Karpas-422 (cell line): ENCODE results near the gene TRMU. TPM values are rescaled to one million over a fixed set of nuclear protein-coding genes. Genes with fewer than 3 reads are reported as not detected.

Source experiments
- DNase-seq: peaks from one replicate; pipeline ENCODE4 v3.0.0-alpha.2; 2015
- H2AFZ ChIP-seq: fragments of 200-600 bp; sonication (generic); 2 replicates; pipeline ENCODE4 v1.6.1; 2014; ENCODE audit warnings: antibody characterized with exemption, low read length, mixed read lengths
- H3K27ac ChIP-seq: fragments of 200-600 bp; sonication (generic); 2 replicates; pipeline ENCODE4 v1.5.1; 2014; ENCODE audit warnings: mild to moderate bottlenecking, low read length, moderate library complexity
- H3K27me3 ChIP-seq: fragments of 200-600 bp; sonication (generic); 2 replicates; pipeline ENCODE4 v1.6.1; 2014; ENCODE audit warnings: low read length, mixed read lengths
- H3K36me3 ChIP-seq: fragments of 200-600 bp; sonication (generic); 2 replicates; pipeline ENCODE4 v1.6.1; 2014; ENCODE audit warnings: low read length, mixed read lengths; ENCODE audit not compliant: insufficient read depth
- H3K4me1 ChIP-seq: fragments of 200-600 bp; sonication (generic); 2 replicates; pipeline ENCODE4 v1.6.1; 2014; ENCODE audit warnings: mild to moderate bottlenecking, low read length, mixed read lengths
- H3K4me2 ChIP-seq: fragments of 200-600 bp; sonication (generic); 2 replicates; pipeline ENCODE4 v1.6.1; 2014; ENCODE audit warnings: low read length, low read depth, mild to moderate bottlenecking; ENCODE audit not compliant: poor library complexity, severe bottlenecking
- H3K4me3 ChIP-seq: fragments of 200-600 bp; sonication (generic); 2 replicates; pipeline ENCODE4 v1.5.1; 2014; ENCODE audit warnings: mild to moderate bottlenecking, antibody characterized with exemption, low read length, mixed read lengths
- H3K79me2 ChIP-seq: fragments of 200-600 bp; sonication (generic); 2 replicates; pipeline ENCODE4 v1.6.1; 2014; ENCODE audit warnings: mild to moderate bottlenecking, low read length, mixed read lengths
- H3K9ac ChIP-seq: fragments of 200-600 bp; sonication (generic); 2 replicates; pipeline ENCODE4 v1.6.0; 2014; ENCODE audit warnings: low read length
- H3K9me2 ChIP-seq: fragments of 200-600 bp; sonication (generic), shearing (Covaris generic); replicated peaks from 2 replicates; pipeline ENCODE4 v1.6.0; 2014; ENCODE audit warnings: mild to moderate bottlenecking, low read length, moderate library complexity; ENCODE audit not compliant: insufficient read depth
- H3K9me3 ChIP-seq: fragments of 300-700, 200-600 bp; sonication (generic); 2 replicates; pipeline ENCODE4 v1.6.1; 2014; ENCODE audit warnings: low read length, mixed read lengths
- H4K20me1 ChIP-seq: fragments of 200-600 bp; sonication (generic); 2 replicates; pipeline ENCODE4 v1.6.1; 2014; ENCODE audit warnings: mild to moderate bottlenecking, antibody characterized with exemption, low read length, low read depth; ENCODE audit not compliant: insufficient read depth
- total RNA-seq: library from RNA; depleted of rRNA; stranded (reverse); fragments of >200 nt; shearing (Covaris generic); gene quantifications from 2 replicates; pipeline ENCODE4 v1.2.3, GENCODE V29; 2014; ENCODE audit warnings: low replicate concordance

TRMU gene
- total RNA-seq, 1 experiment from 2014 or later = 48.4 TPM

DNA sequence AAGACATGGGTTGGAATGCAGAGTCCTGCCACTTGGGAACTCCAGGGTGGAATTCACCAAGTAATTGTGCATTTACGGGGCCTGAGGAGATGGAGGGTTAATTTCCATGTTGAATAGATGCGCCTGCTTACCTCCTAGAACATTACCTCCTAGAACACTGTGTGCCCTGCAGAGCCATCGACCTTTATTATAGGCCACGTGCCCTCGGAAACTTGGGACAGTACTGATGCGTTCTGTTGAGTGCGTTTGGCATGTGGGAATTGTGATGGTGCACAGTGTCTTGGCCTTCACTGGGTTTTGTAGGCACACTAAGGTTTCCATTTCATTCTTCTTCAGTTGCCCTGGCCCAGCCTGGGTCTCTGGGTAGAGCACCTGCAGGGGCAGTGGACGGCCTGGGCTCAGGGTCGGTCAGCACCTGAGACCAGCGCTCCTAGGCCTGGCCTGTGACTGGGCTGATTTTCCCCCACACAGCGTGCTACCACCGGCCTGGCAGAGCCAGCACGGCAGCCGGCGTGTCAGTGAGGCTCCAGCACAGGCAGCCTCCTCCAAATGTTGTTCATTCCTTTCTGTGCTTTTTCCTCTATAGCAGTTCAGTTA is 12.7 kb downstream of the TRMU start:
- H3K9ac ChIP-seq = no peak overlapping the region
- no peak overlapping the region for H2AFZ ChIP-seq
- peaks cover 40% of the 10 kb centered on the region for H3K36me3 ChIP-seq
- no peak overlapping the region for H3K27ac ChIP-seq
- H3K9me2 ChIP-seq = no peaks in the 10 kb centered on the region
- no peak for DNase-seq
- H3K9me3 ChIP-seq = no peaks in the 10 kb centered on the region
- no peak overlapping the region for H3K4me3 ChIP-seq
- H3K79me2 ChIP-seq = peaks cover 12% of the 10 kb centered on the region; the same call in 1 of the 2 replicates
- no peak overlapping the region for H3K4me2 ChIP-seq
- no peaks in the 10 kb centered on the region for H3K27me3 ChIP-seq
- H4K20me1 ChIP-seq = peaks cover 14% of the 10 kb centered on the region; the same call in 1 of the 2 replicates
- peaks cover 12% of the 10 kb centered on the region for H3K4me1 ChIP-seq

DNA sequence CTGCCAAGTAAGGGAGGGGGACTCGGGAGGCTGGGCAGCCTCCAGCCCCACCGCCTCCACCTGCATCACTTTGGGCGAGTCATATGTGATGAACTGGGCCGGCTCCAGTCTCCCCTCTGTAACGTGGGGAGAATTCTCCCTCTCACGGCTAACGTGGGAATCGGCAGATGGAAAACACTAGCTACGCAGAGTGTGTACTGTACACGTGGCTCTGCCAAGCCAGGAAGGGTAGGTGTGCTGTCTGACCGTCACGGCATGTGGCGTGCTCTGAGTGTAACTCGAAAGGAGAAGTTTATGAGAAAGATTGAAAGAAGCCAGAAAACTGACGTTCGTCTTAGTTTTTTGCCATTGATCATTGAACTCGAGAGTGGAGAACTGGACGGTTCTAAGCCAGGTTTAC is 13.7 kb downstream of the TRMU start:
- Histone ChIP-seq H3K4me1 (peaks cover 15% of the 10 kb centered on the region), H2AFZ (no peak overlapping the region), H3K4me2 (no peak overlapping the region), H3K9me2 (no peaks in the 10 kb centered on the region), H3K36me3 (peaks cover 38% of the 10 kb centered on the region), H3K4me3 (no peak overlapping the region), H3K9ac (no peak overlapping the region), H3K27ac (no peak overlapping the region), H3K9me3 (no peaks in the 10 kb centered on the region), H3K27me3 (no peaks in the 10 kb centered on the region), H3K79me2 (peaks cover 7% of the 10 kb centered on the region; the same call in 1 of the 2 replicates), H4K20me1 (peaks cover 22% of the 10 kb centered on the region; the same call in 1 of the 2 replicates)
- no peak for DNase-seq

DNA sequence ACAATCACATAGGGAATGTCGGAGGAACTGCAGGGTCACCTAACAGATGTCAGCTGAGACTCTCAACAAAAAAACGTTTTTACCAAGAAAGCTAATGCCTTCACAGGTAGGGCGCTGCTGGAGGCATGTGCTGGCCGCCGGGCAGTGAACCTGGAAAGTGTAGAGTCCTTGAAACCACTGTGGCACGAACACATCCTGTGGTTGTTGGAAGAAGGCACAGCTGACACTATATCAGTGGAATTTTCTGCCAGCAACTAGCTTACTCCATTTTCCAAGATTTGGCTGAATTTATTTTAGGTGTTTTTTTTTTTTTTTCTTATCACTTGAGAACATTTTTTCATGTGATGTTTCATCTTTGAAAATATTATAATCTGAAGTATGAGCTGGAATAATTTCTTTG is 14.2 kb downstream of the TRMU start:
- Histone ChIP-seq H4K20me1 (peaks cover 23% of the 10 kb centered on the region; the same call in 1 of the 2 replicates), H3K27ac (no peak overlapping the region), H2AFZ (no peak overlapping the region), H3K4me2 (no peak overlapping the region), H3K4me3 (no peak overlapping the region), H3K36me3 (peaks cover 38% of the 10 kb centered on the region), H3K9me3 (no peaks in the 10 kb centered on the region), H3K4me1 (peaks cover 15% of the 10 kb centered on the region), H3K9ac (no peak overlapping the region), H3K27me3 (no peaks in the 10 kb centered on the region), H3K79me2 (peaks cover 5% of the 10 kb centered on the region; the same call in 1 of the 2 replicates), H3K9me2 (no peaks in the 10 kb centered on the region)
- no peak for DNase-seq

DNA sequence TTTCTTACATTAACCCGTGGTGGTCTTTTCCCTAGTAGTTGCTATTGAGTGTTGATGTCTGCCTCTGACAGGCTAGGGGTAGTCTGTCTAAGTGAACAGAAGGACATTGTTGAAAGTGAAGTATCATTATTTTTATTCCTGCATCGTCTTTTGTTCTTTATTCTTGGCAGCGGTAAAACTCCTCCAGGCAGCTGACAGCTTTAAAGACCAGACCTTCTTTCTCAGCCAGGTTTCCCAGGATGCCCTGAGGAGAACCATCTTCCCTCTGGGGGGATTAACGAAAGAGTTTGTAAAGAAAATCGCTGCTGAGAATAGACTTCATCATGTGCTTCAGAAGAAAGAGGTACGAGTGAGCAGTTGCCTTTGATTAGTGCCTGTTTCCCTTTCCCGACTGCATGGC is 14.6 kb downstream of the TRMU start:
- H3K4me2 ChIP-seq = no peak overlapping the region
- H3K79me2 ChIP-seq = 0 out of 2 replicates have a peak, but pooled peaks cover 5% of the 10 kb centered on the region
- no peak for DNase-seq
- H3K4me3 ChIP-seq = no peak overlapping the region
- no peak overlapping the region for H2AFZ ChIP-seq
- H3K9me3 ChIP-seq = no peaks in the 10 kb centered on the region
- H3K9me2 ChIP-seq = no peaks in the 10 kb centered on the region
- peaks cover 15% of the 10 kb centered on the region for H3K4me1 ChIP-seq
- H3K27ac ChIP-seq = no peak overlapping the region
- H3K9ac ChIP-seq = no peak overlapping the region
- peaks cover 27% of the 10 kb centered on the region; the same call in 1 of the 2 replicates for H4K20me1 ChIP-seq
- no peaks in the 10 kb centered on the region for H3K27me3 ChIP-seq
- H3K36me3 ChIP-seq = peaks cover 38% of the 10 kb centered on the region

DNA sequence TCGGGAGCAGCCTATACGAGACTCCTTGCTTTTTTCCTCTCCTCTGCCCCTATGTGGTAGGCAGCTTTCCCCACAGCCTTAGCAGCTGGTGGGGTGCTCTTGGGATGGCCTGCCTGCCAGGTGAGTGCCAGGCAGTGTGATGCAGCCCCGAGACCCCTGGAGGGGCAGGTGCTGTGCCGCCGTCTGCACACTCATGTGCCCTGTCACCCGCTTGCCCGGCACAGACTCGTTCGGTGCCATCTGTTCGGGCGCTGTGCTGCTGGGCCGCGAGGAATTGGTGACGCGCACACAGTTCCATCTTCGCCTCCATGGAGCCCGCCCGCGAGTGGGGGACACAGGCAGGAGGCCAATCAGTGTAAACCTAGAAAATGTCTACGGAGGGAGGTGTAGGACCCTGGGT is 15.1 kb downstream of the TRMU start:
- H2AFZ ChIP-seq = no peak overlapping the region
- H3K27me3 ChIP-seq = no peaks in the 10 kb centered on the region
- H3K9me2 ChIP-seq = no peaks in the 10 kb centered on the region
- H3K4me3 ChIP-seq = no peak overlapping the region
- no peak overlapping the region for H3K27ac ChIP-seq
- no peaks in the 10 kb centered on the region for H3K9me3 ChIP-seq
- H3K79me2 ChIP-seq = 0 out of 2 replicates have a peak, but pooled peaks cover 5% of the 10 kb centered on the region
- DNase-seq = no peak
- no peak overlapping the region for H3K9ac ChIP-seq
- peaks cover 15% of the 10 kb centered on the region for H3K4me1 ChIP-seq
- peaks cover 41% of the 10 kb centered on the region for H3K36me3 ChIP-seq
- H4K20me1 ChIP-seq = peaks cover 31% of the 10 kb centered on the region; the same call in 1 of the 2 replicates
- H3K4me2 ChIP-seq = no peak overlapping the region

DNA sequence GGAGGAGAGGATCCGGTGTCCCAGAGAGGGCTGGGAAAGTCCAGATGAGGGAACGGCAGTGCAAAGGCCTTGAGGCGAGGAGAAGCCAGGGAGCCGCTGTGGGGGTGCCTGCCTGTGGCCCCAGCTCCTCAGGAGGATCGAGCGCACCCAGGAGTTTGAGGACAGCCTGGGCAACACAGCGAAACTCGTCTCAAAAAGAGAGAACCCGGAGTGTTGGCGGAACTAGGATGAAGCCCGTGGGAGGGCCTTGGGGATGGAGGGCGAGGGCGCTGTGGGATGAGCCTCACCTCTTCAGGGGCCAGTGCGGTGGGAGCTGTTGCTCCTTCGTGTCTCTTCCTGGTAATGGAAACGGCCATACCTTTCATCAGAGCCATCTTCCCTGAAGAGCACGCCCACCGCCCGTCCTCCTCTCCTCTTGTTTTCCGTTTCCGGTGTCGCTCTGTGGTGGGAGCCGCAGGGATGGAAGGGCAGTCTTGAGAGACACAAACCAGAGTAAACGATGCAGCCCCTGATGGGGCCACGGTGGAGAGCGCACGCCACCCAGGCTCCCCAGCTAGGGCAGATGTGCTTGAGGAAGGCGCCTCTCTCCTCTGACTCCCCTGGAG is 15.7 kb downstream of the TRMU start:
- H3K9me3 ChIP-seq = no peaks in the 10 kb centered on the region
- no peak overlapping the region for H3K27ac ChIP-seq

DNA sequence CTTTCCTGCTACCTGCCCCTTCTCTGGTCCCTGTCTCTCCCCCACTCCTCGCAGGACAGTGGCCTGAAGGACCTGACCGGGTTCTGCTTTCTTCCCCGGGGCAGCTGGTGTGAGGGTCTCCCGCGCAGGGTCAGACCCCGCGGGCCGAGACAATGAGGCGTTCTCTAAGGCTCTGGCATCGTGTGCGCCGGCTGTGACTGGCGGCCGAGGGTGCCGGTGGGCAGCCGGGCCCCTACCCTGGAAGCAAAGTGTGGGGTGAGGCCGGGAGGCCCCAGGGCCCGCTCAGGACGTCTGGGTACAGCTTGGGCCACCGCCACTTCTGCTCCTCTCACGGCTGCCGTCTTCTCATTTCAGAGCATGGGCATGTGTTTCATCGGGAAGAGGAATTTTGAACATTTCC is 16.3 kb downstream of the TRMU start:
- Histone ChIP-seq H3K9me2 (no peaks in the 10 kb centered on the region), H3K27me3 (no peaks in the 10 kb centered on the region), H3K4me3 (no peak overlapping the region), H3K36me3 (peaks cover 38% of the 10 kb centered on the region), H3K4me2 (no peak overlapping the region), H2AFZ (no peak overlapping the region), H3K79me2 (no peaks in the 10 kb centered on the region), H3K4me1 (peaks cover 15% of the 10 kb centered on the region), H3K27ac (no peak overlapping the region), H3K9ac (no peak overlapping the region), H4K20me1 (peaks cover 36% of the 10 kb centered on the region; the same call in 1 of the 2 replicates), H3K9me3 (no peaks in the 10 kb centered on the region)
- DNase-seq = no peak

More for the DNA sequence above, 15.7 kb downstream of the TRMU start:
- no peak overlapping the region for H2AFZ ChIP-seq
- H3K9ac ChIP-seq = no peak overlapping the region
- H3K79me2 ChIP-seq = 0 out of 2 replicates have a peak, but pooled peaks cover 3% of the 10 kb centered on the region
- peaks cover 44% of the 10 kb centered on the region for H3K36me3 ChIP-seq
- no peaks in the 10 kb centered on the region for H3K9me2 ChIP-seq
- H3K4me2 ChIP-seq = no peak overlapping the region
- peaks cover 15% of the 10 kb centered on the region for H3K4me1 ChIP-seq
- peaks cover 35% of the 10 kb centered on the region; the same call in 1 of the 2 replicates for H4K20me1 ChIP-seq
- H3K4me3 ChIP-seq = no peak overlapping the region
- DNase-seq = no peak
- no peaks in the 10 kb centered on the region for H3K27me3 ChIP-seq

DNA sequence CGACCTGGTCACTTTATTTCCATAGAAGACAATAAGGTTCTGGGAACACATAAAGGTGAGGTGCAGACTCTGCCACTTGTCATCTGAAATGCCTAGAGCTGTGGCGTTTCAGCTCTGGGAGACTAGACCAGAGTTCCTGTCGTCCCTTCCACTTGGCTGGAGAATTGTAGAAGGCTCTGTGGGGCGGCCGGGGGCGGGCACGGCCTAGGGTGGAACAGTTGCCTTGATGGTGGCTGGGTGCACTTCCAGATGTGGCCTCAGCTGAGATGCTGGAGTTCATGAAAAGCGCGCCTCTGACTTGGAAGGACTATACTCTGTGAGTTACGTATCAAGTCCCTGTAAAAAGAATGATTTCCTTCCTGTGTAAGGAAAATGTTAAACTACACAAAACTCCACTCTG is 16.8 kb downstream of the TRMU start:
- no peak overlapping the region for H3K9ac ChIP-seq
- peaks cover 36% of the 10 kb centered on the region for H3K36me3 ChIP-seq
- H3K4me3 ChIP-seq = no peak overlapping the region
- H3K4me1 ChIP-seq = peaks cover 15% of the 10 kb centered on the region
- H4K20me1 ChIP-seq = peaks cover 36% of the 10 kb centered on the region; the same call in 1 of the 2 replicates
- no peaks in the 10 kb centered on the region for H3K27me3 ChIP-seq
- no peak for DNase-seq
- no peaks in the 10 kb centered on the region for H3K9me2 ChIP-seq
- H3K9me3 ChIP-seq = no peaks in the 10 kb centered on the region
- no peaks in the 10 kb centered on the region for H3K79me2 ChIP-seq
- H3K27ac ChIP-seq = no peak overlapping the region
- H3K4me2 ChIP-seq = no peak overlapping the region
- H2AFZ ChIP-seq = no peak overlapping the region
